Ishikawa (cell line): ENCODE results near the gene CSRNP2.

Experiments
- CEBPB ChIP-seq: IDR thresholded peaks from 2 replicates; pipeline ENCODE4 v1.6.1; 2012
- CREB1 ChIP-seq: IDR thresholded peaks from 2 replicates; pipeline ENCODE4 v1.6.1; 2012; ENCODE audit warnings: low read depth
- EGR1 ChIP-seq: IDR thresholded peaks from 2 replicates; pipeline ENCODE4 v1.6.1; 2012
- EP300 ChIP-seq: IDR thresholded peaks from 2 replicates; pipeline ENCODE4 v1.6.1; 2012; ENCODE audit warnings: borderline replicate concordance
- FOXM1 ChIP-seq: IDR thresholded peaks from 2 replicates; pipeline ENCODE4 v1.6.1; 2012; ENCODE audit warnings: low read depth, borderline replicate concordance
- NFIC ChIP-seq: IDR thresholded peaks from 2 replicates; pipeline ENCODE4 v1.6.1; 2012
- RAD21 ChIP-seq: IDR thresholded peaks from 2 replicates; pipeline ENCODE4 v1.6.1; 2012; ENCODE audit warnings: low read depth
- TAF1 ChIP-seq: IDR thresholded peaks from 2 replicates; pipeline ENCODE4 v1.6.1; 2012; ENCODE audit warnings: low read depth, mild to moderate bottlenecking
- TCF12 ChIP-seq: IDR thresholded peaks from 2 replicates; pipeline ENCODE4 v1.6.1; 2012; ENCODE audit warnings: low read depth
- TEAD4 ChIP-seq: IDR thresholded peaks from 2 replicates; pipeline ENCODE4 v1.6.1; 2012
- YY1 ChIP-seq: IDR thresholded peaks from 2 replicates; pipeline ENCODE4 v1.6.1; 2012; ENCODE audit warnings: low read depth
- ZBTB7A ChIP-seq: IDR thresholded peaks from 2 replicates; pipeline ENCODE4 v1.6.1; 2012; ENCODE audit warnings: low read depth
- TF ChIP-seq, protein P1 (sequence below): IDR thresholded peaks from 2 replicates; pipeline ENCODE4 v1.6.1; 2012; ENCODE audit warnings: low read depth, mild to moderate bottlenecking
- TF ChIP-seq, protein P2 (sequence below): IDR thresholded peaks from 2 replicates; pipeline ENCODE4 v1.6.1; 2012
- TF ChIP-seq, protein P3 (sequence below): IDR thresholded peaks from 2 replicates; pipeline ENCODE4 v1.6.1; 2012

CSRNP2 gene

DNA sequence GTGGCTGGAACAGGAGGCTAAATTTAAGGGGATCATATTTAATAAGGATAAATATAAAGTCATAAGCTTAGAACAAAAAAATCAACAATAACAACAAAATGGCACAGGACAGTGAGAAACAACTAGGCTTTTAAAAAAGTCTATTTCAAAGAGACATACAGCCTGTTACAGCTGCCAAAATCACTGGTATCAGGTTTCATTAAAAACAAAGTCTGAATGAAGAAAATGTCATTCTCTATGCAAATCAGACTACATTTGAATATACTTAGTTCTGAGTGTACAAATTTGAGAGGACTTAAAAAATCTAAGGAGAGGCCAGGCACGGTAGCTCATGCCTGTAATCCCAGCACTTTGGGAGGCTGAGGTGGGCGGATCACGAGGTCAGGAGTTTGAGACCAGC is 45.5 kb upstream of the CSRNP2 start:
- TF ChIP-seq, protein P1, sequence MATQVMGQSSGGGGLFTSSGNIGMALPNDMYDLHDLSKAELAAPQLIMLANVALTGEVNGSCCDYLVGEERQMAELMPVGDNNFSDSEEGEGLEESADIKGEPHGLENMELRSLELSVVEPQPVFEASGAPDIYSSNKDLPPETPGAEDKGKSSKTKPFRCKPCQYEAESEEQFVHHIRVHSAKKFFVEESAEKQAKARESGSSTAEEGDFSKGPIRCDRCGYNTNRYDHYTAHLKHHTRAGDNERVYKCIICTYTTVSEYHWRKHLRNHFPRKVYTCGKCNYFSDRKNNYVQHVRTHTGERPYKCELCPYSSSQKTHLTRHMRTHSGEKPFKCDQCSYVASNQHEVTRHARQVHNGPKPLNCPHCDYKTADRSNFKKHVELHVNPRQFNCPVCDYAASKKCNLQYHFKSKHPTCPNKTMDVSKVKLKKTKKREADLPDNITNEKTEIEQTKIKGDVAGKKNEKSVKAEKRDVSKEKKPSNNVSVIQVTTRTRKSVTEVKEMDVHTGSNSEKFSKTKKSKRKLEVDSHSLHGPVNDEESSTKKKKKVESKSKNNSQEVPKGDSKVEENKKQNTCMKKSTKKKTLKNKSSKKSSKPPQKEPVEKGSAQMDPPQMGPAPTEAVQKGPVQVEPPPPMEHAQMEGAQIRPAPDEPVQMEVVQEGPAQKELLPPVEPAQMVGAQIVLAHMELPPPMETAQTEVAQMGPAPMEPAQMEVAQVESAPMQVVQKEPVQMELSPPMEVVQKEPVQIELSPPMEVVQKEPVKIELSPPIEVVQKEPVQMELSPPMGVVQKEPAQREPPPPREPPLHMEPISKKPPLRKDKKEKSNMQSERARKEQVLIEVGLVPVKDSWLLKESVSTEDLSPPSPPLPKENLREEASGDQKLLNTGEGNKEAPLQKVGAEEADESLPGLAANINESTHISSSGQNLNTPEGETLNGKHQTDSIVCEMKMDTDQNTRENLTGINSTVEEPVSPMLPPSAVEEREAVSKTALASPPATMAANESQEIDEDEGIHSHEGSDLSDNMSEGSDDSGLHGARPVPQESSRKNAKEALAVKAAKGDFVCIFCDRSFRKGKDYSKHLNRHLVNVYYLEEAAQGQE = no peak
- TF ChIP-seq ZBTB7A = no peak
- TF ChIP-seq, protein P2, sequence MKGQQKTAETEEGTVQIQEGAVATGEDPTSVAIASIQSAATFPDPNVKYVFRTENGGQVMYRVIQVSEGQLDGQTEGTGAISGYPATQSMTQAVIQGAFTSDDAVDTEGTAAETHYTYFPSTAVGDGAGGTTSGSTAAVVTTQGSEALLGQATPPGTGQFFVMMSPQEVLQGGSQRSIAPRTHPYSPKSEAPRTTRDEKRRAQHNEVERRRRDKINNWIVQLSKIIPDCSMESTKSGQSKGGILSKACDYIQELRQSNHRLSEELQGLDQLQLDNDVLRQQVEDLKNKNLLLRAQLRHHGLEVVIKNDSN = no peak
- TF ChIP-seq RAD21 = no peak

DNA sequence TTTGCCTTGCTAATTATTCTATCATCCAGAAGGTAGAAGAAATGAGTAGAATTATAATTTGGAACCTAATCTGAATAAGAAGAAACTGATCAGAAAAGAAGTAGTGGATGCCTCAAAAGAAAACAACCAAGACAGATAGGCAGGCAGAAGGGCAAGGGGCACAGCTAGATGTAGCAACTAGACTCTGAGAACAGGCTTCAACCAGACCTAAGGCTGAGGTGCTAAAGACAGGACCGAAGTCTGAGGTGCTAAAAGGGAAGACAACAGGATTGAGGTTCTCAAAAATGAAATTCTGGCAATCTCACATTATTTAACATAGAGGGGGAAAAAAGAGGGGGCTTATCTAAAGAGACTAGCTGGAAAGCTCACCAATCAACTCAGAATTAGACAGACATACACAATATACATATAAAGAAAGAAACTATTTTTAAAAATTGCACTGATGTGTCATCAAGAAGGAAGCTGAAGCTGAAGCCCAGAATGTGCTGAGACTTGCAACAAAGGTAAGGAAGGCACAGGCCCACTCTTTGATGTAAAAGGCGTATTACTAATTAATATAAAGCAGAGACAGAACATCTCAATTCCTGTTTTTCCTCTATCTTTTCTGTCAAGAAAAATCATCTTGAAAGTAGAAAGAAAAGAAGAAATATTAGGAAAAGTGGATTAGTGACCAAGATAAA is 43.8 kb upstream of the CSRNP2 start:
- TF ChIP-seq YY1 = no peak
- no peak for TF ChIP-seq NFIC
- no peak for TF ChIP-seq TEAD4
- TF ChIP-seq, protein P3, sequence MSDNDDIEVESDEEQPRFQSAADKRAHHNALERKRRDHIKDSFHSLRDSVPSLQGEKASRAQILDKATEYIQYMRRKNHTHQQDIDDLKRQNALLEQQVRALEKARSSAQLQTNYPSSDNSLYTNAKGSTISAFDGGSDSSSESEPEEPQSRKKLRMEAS = no peak
- TF ChIP-seq, protein P2 = no peak
- TF ChIP-seq RAD21 = no peak
- TF ChIP-seq ZBTB7A = no peak
- TF ChIP-seq TCF12 = no peak
- no peak for TF ChIP-seq EP300
- TF ChIP-seq CEBPB = no peak
- no peak for TF ChIP-seq FOXM1
- no peak for TF ChIP-seq EGR1
- no peak for TF ChIP-seq TAF1
- TF ChIP-seq, protein P1 = no peak
- no peak for TF ChIP-seq CREB1

DNA sequence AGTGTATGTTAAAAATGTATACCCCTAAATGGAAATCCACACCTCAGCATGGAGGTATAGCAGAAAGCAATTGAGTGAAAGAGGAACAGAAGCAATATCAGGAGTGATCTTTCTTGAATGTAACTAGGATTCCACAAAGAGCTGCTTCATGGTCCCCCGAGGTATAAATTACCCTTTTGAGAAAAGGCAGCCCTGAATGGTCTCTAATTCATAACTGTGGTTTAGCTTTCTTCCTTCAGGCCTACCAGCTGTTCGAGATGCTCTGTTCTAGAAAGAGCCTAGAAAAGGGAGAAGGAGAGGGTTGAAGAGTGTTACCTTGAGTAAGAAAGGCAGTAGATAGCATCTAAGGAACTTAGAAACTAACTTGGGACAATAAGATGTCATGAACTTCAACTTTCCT is 42.9 kb upstream of the CSRNP2 start:
- TF ChIP-seq ZBTB7A = no peak
- no peak for TF ChIP-seq EP300
- TF ChIP-seq CREB1 = no peak
- no peak for TF ChIP-seq TEAD4
- TF ChIP-seq FOXM1 = no peak
- TF ChIP-seq, protein P3 = no peak
- TF ChIP-seq, protein P2 = no peak
- no peak for TF ChIP-seq NFIC
- TF ChIP-seq TCF12 = no peak
- TF ChIP-seq EGR1 = no peak
- TF ChIP-seq TAF1 = no peak
- TF ChIP-seq, protein P1 = no peak
- TF ChIP-seq RAD21 = no peak
- no peak for TF ChIP-seq CEBPB

DNA sequence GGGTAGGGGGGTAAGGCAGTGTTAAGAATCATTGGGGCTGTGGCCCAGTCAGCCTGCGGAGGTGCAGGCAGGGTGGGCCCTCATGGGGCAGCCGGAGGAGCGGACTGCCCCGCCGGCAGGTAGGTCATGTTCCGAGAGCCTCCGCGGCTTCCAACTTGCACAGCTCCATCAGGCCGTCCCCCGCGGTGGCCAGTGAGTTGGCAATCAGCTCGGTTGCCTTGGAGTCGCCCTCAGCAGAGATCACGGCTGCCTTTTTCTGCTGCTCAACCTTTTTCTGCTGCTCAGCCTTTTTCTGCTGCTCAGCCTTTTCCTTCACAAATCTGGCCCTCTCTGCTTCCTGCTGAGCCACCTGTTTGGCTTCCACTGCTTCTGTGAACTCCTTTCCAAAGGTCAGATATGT is 41.1 kb upstream of the CSRNP2 start:
- TF ChIP-seq EGR1 (no peak), TCF12 (no peak), FOXM1 (no peak), NFIC (no peak), YY1 (no peak), EP300 (no peak), ZBTB7A (no peak), RAD21 (no peak)
- TF ChIP-seq, protein P2 = no peak
- TF ChIP-seq, protein P1 = no peak
- TF ChIP-seq, protein P3 = no peak
